Neural crest cell (in vitro differentiated cells): Measurements from ENCODE around the gene BPNT1. TPM values are rescaled to one million over a fixed set of nuclear protein-coding genes. Genes with fewer than 3 reads are reported as not detected.

Experiments used
- DNase-seq: peaks from one replicate; pipeline ENCODE4 v3.0.0; 2021; ENCODE audit warnings: low read depth, mixed read lengths, low spot score
- H3K27ac Mint-ChIP-seq: one replicate; pipeline ENCODE4 v1.8.0; 2021; ENCODE audit warnings: mild to moderate bottlenecking, mixed read lengths; ENCODE audit not compliant: unreplicated experiment
- H3K27me3 Mint-ChIP-seq: 2 replicates; pipeline ENCODE4 v1.8.0; 2021; ENCODE audit warnings: low read depth, mild to moderate bottlenecking, mixed read lengths
- H3K36me3 Mint-ChIP-seq: 2 replicates; pipeline ENCODE4 v1.8.0; 2021; ENCODE audit warnings: low read depth, mild to moderate bottlenecking, mixed read lengths
- H3K4me1 Mint-ChIP-seq: 2 replicates; pipeline ENCODE4 v1.8.0; 2021; ENCODE audit warnings: mixed read lengths
- H3K4me3 Mint-ChIP-seq: one replicate; pipeline ENCODE4 v1.8.0; 2021; ENCODE audit warnings: mild to moderate bottlenecking, mixed read lengths
- H3K9me3 Mint-ChIP-seq: 2 replicates; pipeline ENCODE4 v1.8.0; 2021; ENCODE audit warnings: mixed read lengths
- CTCF ChIP-seq: fragments of 200-600 bp; sonication (generic); conservative IDR thresholded peaks from 2 replicates; pipeline ENCODE4 v1.5.0; 2021; ENCODE audit warnings: antibody characterized with exemption, mild to moderate bottlenecking
- total RNA-seq: library from RNA; stranded (reverse); gene quantifications from 2 replicates; pipeline ENCODE4 v1.2.1, GENCODE V29; 2021

Gene BPNT1
- total RNA-seq, 1 donor from 2014 or later = 20.2 TPM

- DNase-seq = no peak
- Mint-ChIP-seq H3K9me3 (no peaks in the 10 kb centered on the region), H3K27me3 (no peaks in the 10 kb centered on the region), H3K4me3 (no peak overlapping the region), H3K27ac (no peak overlapping the region), H3K4me1 (no peaks in the 10 kb centered on the region), H3K36me3 (peaks cover 16% of the 10 kb centered on the region)
- TF ChIP-seq CTCF = no peak
These were observed 56.7 kb downstream of the BPNT1 start for GRCh38 chr1:220032911-220033310.

GRCh38 chr1:220031287-220031686 is 58.3 kb downstream of the BPNT1 start:
- H3K27ac Mint-ChIP-seq = peak overlapping the region; percentile 88
- DNase-seq = no peak
- no peaks in the 10 kb centered on the region for H3K27me3 Mint-ChIP-seq
- no peak overlapping the region for H3K4me3 Mint-ChIP-seq
- H3K9me3 Mint-ChIP-seq = no peaks in the 10 kb centered on the region
- peaks cover 17% of the 10 kb centered on the region for H3K36me3 Mint-ChIP-seq
- no peak for TF ChIP-seq CTCF
- H3K4me1 Mint-ChIP-seq = no peaks in the 10 kb centered on the region

- H3K36me3 Mint-ChIP-seq = peaks cover 21% of the 10 kb centered on the region
- no peak overlapping the region for H3K4me3 Mint-ChIP-seq
- DNase-seq = no peak
- no peak overlapping the region for H3K27ac Mint-ChIP-seq
- H3K4me1 Mint-ChIP-seq = no peaks in the 10 kb centered on the region
- no peaks in the 10 kb centered on the region for H3K27me3 Mint-ChIP-seq
- TF ChIP-seq CTCF = no peak
- H3K9me3 Mint-ChIP-seq = no peaks in the 10 kb centered on the region
These were observed 61.2 kb downstream of the BPNT1 start for GRCh38 chr1:220028346-220028895.

- H3K4me3 Mint-ChIP-seq = no peak overlapping the region
- no peaks in the 10 kb centered on the region for H3K4me1 Mint-ChIP-seq
- H3K36me3 Mint-ChIP-seq = peaks cover 2% of the 10 kb centered on the region
- no peaks in the 10 kb centered on the region for H3K27me3 Mint-ChIP-seq
- DNase-seq = no peak
- H3K27ac Mint-ChIP-seq = no peak overlapping the region
- no peaks in the 10 kb centered on the region for H3K9me3 Mint-ChIP-seq
- no peak for TF ChIP-seq CTCF
These were observed 70.5 kb downstream of the BPNT1 start for GRCh38 chr1:220019071-220019470.

GRCh38 chr1:220013497-220013896 is 76.1 kb downstream of the BPNT1 start:
- Mint-ChIP-seq H3K4me1 (no peaks in the 10 kb centered on the region), H3K27ac (no peak overlapping the region), H3K9me3 (no peaks in the 10 kb centered on the region), H3K4me3 (no peak overlapping the region), H3K27me3 (no peaks in the 10 kb centered on the region), H3K36me3 (peaks cover 9% of the 10 kb centered on the region)
- DNase-seq = no peak
- no peak for TF ChIP-seq CTCF
